Memory B cell (primary cell): ENCODE data around the gene GRK4.
"Not testable (repeated sequence)": the region's sequence is repeated elsewhere in the genome, so short reads cannot be mapped to it uniquely, and the experiment has no call there.

ENCODE experiments used
- ATAC-seq: fragments of 150-1000 bp; cut with Tn5 transposase; 2 replicates; pipeline ENCODE4 v1.10.0; 2021; ENCODE audit warnings: low read depth, mild to moderate bottlenecking, moderate library complexity
- DNase-seq, 2 donors: peaks; one replicate each; pipeline ENCODE4 v3.0.0; 2022; ENCODE audit warnings: low spot score in 2 of 2
- H3K27ac Mint-ChIP-seq: one replicate; pipeline ENCODE4 v1.8.0; 2022; ENCODE audit warnings: mild to moderate bottlenecking, moderate library complexity, mixed read lengths
- H3K27me3 Mint-ChIP-seq: one replicate; pipeline ENCODE4 v1.8.0; 2022; ENCODE audit warnings: mixed read lengths
- H3K36me3 Mint-ChIP-seq: one replicate; pipeline ENCODE4 v1.8.0; 2022; ENCODE audit warnings: mild to moderate bottlenecking, mixed read lengths
- H3K4me1 Mint-ChIP-seq: one replicate; pipeline ENCODE4 v1.8.0; 2022; ENCODE audit warnings: mixed read lengths
- H3K4me3 Mint-ChIP-seq: one replicate; pipeline ENCODE4 v1.8.0; 2022; ENCODE audit warnings: mild to moderate bottlenecking, moderate library complexity, mixed read lengths
- H3K9me3 Mint-ChIP-seq: one replicate; pipeline ENCODE4 v1.8.0; 2022; ENCODE audit warnings: mixed read lengths

The GRK4 gene

DNA sequence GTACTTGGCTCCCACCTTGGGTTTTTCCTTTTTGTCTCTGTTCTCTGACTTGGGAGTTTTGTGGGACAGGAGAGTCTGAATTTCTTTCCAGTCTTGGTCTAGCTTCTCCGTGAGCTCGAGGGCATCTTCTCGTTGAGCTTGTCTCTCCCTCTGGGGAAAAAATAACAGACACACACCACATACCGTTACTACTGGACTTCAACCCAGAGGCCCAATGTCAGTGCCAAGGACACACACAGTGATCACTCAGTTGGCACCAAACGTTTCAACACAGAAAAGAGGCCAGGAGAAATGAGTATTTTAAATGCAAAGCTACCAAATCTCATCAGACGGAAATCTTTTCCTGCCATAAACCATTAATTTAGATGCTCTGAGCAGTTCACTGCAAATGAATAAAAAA, 9.9 kb upstream of the GRK4 start:
- DNase-seq (no peak), ATAC-seq (no peak)
- Mint-ChIP-seq H3K36me3 (peaks cover 38% of the 10 kb centered on the region), H3K27ac (peak overlapping the region; percentile 93), H3K9me3 (no peaks in the 10 kb centered on the region), H3K27me3 (no peaks in the 10 kb centered on the region), H3K4me3 (no peak overlapping the region), H3K4me1 (peaks cover 19% of the 10 kb centered on the region)

DNA sequence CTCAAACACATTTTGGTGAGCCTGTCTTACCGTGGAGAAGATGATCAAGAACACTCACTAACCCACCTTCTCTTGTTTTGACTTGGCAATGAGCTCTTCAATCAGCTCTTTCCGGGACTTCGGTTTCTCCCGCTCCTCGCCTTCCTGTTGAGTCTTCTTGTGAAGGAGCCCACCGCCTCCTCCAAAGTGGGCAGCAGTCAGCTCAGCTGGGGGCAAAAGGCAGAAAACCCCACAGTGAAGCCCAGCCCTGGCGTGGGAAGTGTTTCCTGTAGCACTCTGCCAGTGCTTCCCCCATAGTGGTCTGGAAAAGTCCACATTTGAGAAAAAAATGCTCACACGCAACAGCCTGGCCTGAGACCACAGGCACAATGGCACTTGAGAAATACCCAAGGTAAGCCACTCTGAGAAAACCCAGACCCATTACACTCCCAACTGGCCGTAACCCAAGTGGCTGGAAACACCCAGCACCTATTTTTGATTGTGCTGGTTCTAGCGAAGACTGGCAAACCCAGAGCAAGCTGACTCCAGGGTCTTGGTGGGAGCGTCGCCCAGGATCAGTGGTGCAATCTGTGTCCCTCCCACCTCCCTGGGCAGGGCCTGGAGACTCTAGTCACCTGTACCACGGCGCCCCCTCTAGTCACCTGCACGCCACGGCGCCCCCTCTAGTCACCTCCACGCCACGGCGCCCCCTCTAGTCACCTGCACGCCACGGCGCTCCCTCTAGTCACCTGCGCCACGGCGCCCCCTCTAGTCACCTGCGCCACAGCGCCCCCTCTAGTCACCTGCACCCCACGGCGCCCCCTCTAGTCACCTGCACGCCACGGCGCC, 8.8 kb upstream of the GRK4 start:
- H3K36me3 Mint-ChIP-seq = peaks cover 34% of the 10 kb centered on the region
- ATAC-seq = peak; percentile 76
- peak; percentile 32 to 39 for DNase-seq
- no peak overlapping the region for H3K4me3 Mint-ChIP-seq
- no peaks in the 10 kb centered on the region for H3K27me3 Mint-ChIP-seq
- no peaks in the 10 kb centered on the region for H3K9me3 Mint-ChIP-seq
- H3K27ac Mint-ChIP-seq = peak overlapping the region; percentile 93
- H3K4me1 Mint-ChIP-seq = peaks cover 21% of the 10 kb centered on the region

DNA sequence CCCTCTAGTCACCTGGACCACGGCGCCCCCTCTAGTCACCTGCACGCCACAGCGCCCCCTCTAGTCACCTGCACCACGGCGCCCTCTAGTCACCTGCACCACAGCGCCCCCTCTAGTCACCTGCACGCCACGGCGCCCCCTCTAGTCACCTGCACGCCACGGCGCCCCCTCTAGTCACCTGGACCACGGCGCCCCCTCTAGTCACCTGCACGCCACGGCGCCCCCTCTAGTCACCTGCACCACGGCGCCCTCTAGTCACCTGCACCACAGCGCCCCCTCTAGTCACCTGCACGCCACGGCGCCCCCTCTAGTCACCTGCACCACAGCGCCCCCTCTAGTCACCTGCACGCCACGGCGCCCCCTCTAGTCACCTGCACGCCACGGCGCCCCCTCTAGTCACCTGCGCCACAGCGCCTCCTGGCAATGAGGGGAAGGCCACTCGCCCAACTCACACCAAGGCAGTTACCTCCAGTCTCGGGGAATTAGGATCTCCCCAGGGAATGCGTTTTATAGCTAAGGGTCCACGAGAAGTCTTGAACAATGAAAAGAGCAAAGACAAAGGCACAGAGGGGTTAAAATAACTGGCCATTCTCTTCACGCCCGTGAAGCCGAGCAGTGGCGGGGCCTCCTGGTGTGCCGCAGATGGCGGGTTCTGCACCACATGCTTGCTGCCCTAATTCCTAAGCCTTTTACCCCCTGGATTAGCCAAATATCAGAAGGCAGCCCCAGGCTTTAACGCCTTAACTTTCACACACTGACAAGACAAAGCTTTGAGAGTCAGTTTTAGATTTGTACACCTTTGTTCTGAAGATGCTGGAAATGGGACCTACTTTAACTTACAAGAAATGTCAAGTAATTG, 8.0 kb upstream of the GRK4 start:
- Mint-ChIP-seq H3K4me1 (peaks cover 23% of the 10 kb centered on the region), H3K36me3 (peaks cover 27% of the 10 kb centered on the region), H3K27ac (peak overlapping the region; percentile 93)
- DNase-seq = peak; percentile 31 to 32
- not testable (repeated sequence) for H3K4me3 Mint-ChIP-seq, H3K9me3 Mint-ChIP-seq, ATAC-seq, H3K27me3 Mint-ChIP-seq

DNA sequence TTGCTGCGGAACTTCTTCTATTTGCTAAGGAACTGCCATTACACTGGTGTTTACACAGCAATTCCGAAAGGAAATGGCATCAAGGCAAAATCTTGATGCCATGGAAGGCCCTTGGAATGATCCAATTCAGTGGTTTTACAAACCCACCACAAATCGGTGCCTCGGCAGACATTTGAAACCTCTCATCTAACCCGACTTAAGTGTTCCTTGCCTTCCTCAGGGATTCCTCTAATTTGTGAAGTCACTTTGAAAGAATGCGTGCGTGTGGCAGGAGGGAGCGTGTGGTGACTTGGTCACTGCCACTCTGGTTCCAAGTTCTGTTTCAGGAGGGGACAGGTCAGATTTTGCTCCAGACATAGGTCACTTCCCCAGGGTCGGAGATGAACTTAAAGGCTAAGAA, 4.9 kb upstream of the GRK4 start:
- H3K27ac Mint-ChIP-seq = peak overlapping the region; percentile 20

DNA sequence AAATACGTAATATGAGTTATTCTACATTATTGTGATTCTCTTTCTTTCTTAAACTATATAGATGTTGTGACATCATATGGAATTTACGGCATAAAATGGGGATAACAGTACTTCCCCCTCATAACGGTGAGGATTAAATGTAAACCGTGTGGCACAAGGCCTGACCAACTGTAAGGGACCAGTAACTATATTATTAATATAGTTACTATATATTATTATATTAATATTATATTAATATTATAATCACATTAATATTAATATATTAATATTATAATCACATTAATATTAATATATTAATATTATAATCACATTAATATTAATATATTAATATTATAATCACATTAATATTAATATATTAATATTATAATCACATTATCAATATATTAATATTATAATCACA, 2.9 kb upstream of the GRK4 start:
- Mint-ChIP-seq H3K4me1 (peaks cover 28% of the 10 kb centered on the region), H3K36me3 (peaks cover 10% of the 10 kb centered on the region)
- not testable (repeated sequence) for H3K27me3 Mint-ChIP-seq, DNase-seq, ATAC-seq, H3K9me3 Mint-ChIP-seq, H3K4me3 Mint-ChIP-seq, H3K27ac Mint-ChIP-seq

More for the DNA sequence above, 4.9 kb upstream of the GRK4 start:
- peaks cover 11% of the 10 kb centered on the region for H3K36me3 Mint-ChIP-seq
- H3K9me3 Mint-ChIP-seq = no peaks in the 10 kb centered on the region
- no peaks in the 10 kb centered on the region for H3K27me3 Mint-ChIP-seq
- DNase-seq = no peak
- H3K4me1 Mint-ChIP-seq = peaks cover 34% of the 10 kb centered on the region
- H3K4me3 Mint-ChIP-seq = no peak overlapping the region
- ATAC-seq = no peak

DNA sequence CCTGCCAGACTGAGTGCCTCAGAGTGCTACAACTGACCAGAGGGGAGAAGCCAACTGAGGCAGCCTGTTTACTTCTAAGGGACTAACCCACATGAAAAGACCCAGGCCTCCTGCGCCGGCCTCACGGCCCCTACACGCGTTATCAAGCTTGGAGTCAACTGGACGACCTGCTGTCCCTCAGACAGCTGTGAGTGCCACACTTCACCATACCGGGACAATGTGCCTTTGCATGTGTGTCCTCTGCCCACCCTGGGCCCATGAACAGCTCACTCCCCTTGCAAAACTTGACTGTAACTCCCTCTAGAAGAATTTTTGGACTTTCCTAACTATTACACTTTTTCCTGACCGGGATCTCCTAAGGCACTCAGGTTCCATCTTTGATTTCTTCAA, 2.0 kb upstream of the GRK4 start:
- peak overlapping the region; percentile 94 for H3K27ac Mint-ChIP-seq
- peak overlapping the region; percentile 89 for H3K4me3 Mint-ChIP-seq
- H3K9me3 Mint-ChIP-seq = no peaks in the 10 kb centered on the region
- peak in 1 of 2 donors; percentile 15 for DNase-seq
- peaks cover 28% of the 10 kb centered on the region for H3K4me1 Mint-ChIP-seq
- ATAC-seq = no peak
- peaks cover 9% of the 10 kb centered on the region for H3K36me3 Mint-ChIP-seq
- H3K27me3 Mint-ChIP-seq = no peaks in the 10 kb centered on the region

DNA sequence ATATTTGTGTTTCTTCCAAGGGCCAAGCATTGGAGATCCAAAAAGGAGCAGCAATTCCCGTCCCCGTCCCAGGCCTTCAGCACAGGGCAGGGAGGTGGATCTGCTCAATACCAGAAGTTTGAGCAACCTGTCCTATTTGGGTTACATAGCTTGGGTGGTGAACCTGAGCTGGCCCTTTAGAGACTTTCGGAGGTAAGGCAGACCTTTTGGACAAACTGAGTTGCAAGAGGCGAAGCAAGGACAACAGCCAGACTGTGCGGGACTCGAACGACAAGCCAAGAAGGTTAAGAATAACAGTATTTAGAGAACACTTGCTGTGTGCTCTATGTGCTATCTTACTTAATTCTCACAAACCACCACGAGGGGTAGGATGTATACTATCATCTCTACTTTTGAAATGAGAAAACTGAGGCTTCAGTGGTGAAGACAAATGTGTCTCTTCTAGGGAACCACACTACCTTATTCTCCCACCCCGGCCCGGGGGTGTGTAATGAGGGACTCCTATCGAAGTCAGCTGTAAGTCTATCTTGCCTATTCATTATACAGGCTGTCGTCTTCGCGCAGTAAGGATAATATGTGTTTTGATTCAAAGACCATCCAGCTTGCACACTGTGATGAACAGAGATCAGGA, 1.4 kb upstream of the GRK4 start:
- no peaks in the 10 kb centered on the region for H3K9me3 Mint-ChIP-seq
- DNase-seq (peak in 1 of 2 donors; percentile 18), ATAC-seq (no peak)
- H3K27ac Mint-ChIP-seq = peak overlapping the region; percentile 94
- H3K36me3 Mint-ChIP-seq = peaks cover 6% of the 10 kb centered on the region
- H3K4me3 Mint-ChIP-seq = peak overlapping the region; percentile 89
- peaks cover 28% of the 10 kb centered on the region for H3K4me1 Mint-ChIP-seq
- H3K27me3 Mint-ChIP-seq = no peaks in the 10 kb centered on the region

DNA sequence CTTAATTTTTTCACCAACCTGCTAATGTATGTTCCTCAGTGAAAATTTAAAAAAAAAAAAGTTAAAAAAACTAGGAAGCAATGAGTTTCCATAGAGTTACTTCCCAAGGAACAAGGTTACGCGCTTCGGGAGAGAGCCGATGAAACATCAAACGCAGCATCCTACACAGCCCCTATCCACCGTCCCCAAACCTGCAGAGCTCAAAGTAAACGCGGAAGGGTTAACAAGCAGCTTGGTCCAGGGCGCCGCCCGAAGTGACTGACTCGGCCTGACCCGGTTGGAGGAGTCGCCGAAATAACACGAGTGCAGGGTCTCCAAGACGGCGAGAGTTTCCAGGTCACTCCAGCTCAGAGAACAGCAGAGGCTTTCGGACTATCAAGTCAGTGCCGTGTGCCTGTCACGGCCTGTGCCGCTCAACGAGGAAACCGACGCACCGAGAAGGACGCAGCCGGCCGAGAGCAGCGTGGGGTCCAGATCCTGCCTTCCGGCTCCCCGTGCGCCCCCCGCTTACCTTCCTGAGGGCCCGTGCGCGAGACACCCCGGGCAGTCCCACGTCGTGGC, 677 bp upstream of the GRK4 start:
- H3K27me3 Mint-ChIP-seq = no peaks in the 10 kb centered on the region
- ATAC-seq (peak; percentile 20), DNase-seq (no peak)
- peak overlapping the region; percentile 94 for H3K27ac Mint-ChIP-seq
- peak overlapping the region; percentile 89 for H3K4me3 Mint-ChIP-seq
- peaks cover 25% of the 10 kb centered on the region for H3K4me1 Mint-ChIP-seq
- H3K36me3 Mint-ChIP-seq = peaks cover 3% of the 10 kb centered on the region
- H3K9me3 Mint-ChIP-seq = no peaks in the 10 kb centered on the region

DNA sequence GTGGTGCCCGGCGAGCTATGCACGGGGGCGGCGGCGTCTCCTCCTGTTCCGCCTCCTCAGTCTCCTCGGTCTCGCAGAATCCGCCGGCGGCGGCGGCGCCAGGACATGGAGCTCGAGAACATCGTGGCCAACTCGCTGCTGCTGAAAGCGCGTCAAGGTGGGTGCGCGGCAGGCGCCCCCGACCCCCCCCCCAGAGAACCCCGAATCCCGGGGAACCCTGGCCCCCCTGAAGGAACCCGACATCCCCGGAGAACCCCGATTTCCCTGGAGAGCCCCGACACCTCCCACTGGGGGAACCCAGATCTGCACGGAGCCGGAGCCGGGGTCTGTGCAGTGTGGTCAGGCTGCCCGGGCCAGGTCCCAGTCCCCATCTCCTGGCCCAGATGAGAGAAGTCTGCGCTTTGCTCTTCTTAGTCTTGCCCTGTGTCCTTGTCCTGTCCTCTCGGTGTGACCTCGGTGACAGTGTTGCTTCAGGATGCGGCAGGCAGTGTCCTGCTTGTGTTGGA, 648 bp downstream of the GRK4 start:
- DNase-seq = no peak
- H3K4me3 Mint-ChIP-seq = peak overlapping the region; percentile 89
- no peaks in the 10 kb centered on the region for H3K27me3 Mint-ChIP-seq
- no peaks in the 10 kb centered on the region for H3K36me3 Mint-ChIP-seq
- peak; percentile 21 for ATAC-seq
- H3K27ac Mint-ChIP-seq = no peak overlapping the region
- no peaks in the 10 kb centered on the region for H3K9me3 Mint-ChIP-seq
- H3K4me1 Mint-ChIP-seq = peaks cover 18% of the 10 kb centered on the region

DNA sequence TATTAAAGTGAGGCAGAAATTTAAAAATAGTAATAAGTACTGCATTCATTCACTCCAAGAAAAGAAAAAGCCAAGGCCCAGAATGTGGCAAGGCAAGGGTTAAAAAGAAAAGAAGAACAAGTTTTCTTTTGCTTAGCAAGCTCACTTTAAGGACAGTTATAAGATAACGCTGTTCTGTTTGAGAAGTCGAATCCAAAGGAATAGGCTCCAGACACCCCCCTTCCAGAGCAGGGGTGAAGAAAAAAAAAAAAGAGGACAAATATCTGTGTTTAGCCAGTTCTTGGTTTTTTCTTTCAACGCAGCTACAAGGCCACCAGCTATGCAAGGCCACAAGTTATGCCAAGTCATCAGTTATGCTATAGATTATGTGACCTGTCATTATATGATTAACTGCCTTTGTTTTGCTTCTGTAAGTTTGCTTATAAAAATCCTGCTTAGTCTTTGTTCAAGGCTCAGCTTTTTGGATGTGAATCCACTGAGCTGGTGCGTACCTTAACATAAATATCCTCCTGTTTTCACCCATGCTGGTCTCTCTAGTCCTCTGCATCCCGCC, 1.4 kb downstream of the GRK4 start:
- peak overlapping the region; percentile 89 for H3K4me3 Mint-ChIP-seq

DNA sequence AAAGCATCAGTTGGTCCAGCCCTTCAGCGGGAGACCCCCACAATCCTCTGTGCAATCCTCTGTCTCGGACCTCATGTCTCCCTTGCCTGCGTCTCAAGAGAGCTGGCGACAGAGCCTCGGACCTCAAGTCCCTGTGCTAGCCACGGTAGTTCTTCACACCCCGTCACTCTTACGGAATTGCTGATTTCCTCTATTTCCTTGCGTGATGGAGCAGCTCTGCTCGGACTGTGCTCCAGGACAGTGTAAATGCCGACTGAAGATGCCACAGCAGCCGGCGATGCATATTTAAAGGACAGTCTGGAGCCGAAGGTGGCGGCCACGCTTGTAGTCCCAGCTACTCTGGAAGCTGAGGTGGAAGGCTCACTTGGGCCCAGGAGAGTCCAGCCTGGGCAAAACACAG, 1.9 kb downstream of the GRK4 start:
- Mint-ChIP-seq H3K27me3 (no peaks in the 10 kb centered on the region), H3K9me3 (no peaks in the 10 kb centered on the region), H3K4me3 (peak overlapping the region; percentile 27), H3K27ac (no peak overlapping the region), H3K36me3 (no peaks in the 10 kb centered on the region), H3K4me1 (peaks cover 15% of the 10 kb centered on the region)
- DNase-seq (no peak), ATAC-seq (no peak)

More for the DNA sequence above, 1.4 kb downstream of the GRK4 start:
- H3K9me3 Mint-ChIP-seq = no peaks in the 10 kb centered on the region
- no peak overlapping the region for H3K27ac Mint-ChIP-seq
- no peak for DNase-seq
- H3K36me3 Mint-ChIP-seq = no peaks in the 10 kb centered on the region
- peaks cover 15% of the 10 kb centered on the region for H3K4me1 Mint-ChIP-seq
- H3K27me3 Mint-ChIP-seq = no peaks in the 10 kb centered on the region
- no peak for ATAC-seq

DNA sequence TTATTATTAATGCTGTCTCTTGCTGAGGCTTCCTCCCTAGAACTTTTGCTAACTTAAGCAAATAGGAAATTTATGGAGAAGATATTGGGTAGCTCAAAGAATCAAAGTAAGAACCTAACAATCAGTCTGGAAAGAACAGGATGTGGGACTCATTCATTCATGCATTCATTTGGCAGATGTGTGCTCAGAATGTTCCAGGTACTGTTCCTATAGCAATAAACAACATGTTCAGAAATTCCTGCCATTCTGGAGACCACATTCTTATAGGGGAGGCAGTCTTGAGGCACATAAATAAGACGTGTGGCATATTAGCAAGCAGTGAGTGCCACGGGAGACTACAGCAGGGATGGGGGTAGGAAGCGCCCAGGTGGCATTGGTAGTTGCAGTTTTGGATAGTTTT, 5.0 kb downstream of the GRK4 start:
- no peak for ATAC-seq
- Mint-ChIP-seq H3K9me3 (no peaks in the 10 kb centered on the region), H3K36me3 (no peaks in the 10 kb centered on the region), H3K27ac (no peak overlapping the region), H3K4me1 (peaks cover 9% of the 10 kb centered on the region), H3K27me3 (no peaks in the 10 kb centered on the region), H3K4me3 (no peak overlapping the region)
- no peak for DNase-seq

DNA sequence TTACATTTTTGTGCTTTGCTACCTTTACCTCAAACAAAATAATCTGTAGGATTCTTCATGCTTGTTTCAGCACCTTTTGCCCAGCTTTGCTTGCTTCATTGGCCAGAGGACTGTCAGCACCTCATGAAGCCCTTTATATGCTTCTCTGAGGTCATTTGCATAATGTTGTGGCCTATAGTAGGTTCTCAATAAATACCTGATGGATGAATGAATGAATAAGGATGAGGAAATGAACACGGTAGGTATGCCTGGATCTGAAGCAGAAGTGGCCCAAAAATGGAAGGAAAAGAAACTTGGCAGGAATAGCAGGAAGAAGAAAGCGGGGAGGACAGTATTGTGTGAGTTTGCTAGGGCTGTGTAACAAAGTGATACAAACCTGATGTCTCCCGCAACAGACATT, 7.9 kb downstream of the GRK4 start:
- Mint-ChIP-seq H3K4me3 (no peak overlapping the region), H3K4me1 (peaks cover 5% of the 10 kb centered on the region), H3K27ac (no peak overlapping the region), H3K9me3 (no peaks in the 10 kb centered on the region), H3K27me3 (peaks cover 2% of the 10 kb centered on the region), H3K36me3 (no peaks in the 10 kb centered on the region)
- no peak for ATAC-seq
- no peak for DNase-seq
